ENCODE measurements around the gene NCBP3.
A peak's percentile ranks its signal among the peaks of the same experiment; 100 is the strongest.

Gene NCBP3

DNA sequence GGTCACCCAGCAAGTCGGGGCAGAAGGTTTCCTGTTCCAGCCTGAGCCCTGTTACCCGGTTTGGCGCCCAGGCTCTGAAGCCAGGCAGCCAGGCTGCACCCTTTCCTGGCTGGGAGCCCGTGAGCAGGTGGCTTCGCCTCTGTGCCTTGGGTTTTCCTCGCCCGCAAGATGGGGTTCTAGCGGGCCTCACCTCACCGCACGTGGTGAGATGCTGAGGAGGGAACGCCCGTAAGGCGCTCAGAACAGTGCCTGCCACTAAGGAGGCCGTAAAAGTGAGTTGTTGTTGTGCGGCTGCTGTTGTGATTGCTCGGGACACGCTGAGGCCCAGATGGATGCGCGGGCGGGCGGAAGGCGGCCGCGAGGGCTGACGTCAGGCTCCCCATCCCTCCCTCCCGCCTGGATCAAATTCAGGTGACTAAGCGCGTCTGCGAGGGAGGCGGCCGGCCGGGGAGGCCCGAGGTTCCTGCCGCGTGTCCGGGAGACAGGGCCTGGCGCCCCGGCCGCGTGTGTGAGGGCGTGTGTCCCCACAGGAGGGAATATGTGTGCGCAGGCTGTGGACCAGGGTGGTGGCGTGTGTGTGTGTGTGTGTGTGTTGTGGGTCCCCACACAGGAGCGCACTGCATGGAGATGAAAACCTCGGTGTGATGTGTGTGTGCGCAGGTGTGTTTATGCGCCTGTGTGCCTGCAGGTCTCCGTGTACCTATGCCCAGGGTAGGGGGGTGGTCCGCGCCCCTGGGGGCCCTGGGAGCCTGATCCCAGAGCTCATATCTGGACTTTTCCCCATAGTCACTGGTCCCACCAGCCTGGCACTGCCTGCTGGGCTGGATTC is 42.5 kb upstream of the NCBP3 start (continued):
- no peak for TF ChIP-seq ZNF157 (tag by site-specific recombination; IDR thresholded peaks at IDR 0.05)
- TF ChIP-seq SETDB1 (IDR thresholded peaks at IDR 0.05; ENCODE audit: insufficient read length, low read length), result peak; percentile 42
- TF ChIP-seq ZFHX2 (tag by site-specific recombination; conservative IDR thresholded peaks at IDR 0.05), result peak; percentile 98
- 0 out of 2 replicates have a peak, but pooled peaks have one; percentile 67 for TF ChIP-seq ZNF837 (tag by site-specific recombination; IDR thresholded peaks at IDR 0.05)
- no peak for TF ChIP-seq ZNF138 (tag by site-specific recombination; IDR thresholded peaks at IDR 0.05; ENCODE audit: borderline replicate concordance)
- TF ChIP-seq ZNF366 (tag by site-specific recombination; conservative IDR thresholded peaks at IDR 0.05), result peak; percentile 99
- TF ChIP-seq, protein P1, sequence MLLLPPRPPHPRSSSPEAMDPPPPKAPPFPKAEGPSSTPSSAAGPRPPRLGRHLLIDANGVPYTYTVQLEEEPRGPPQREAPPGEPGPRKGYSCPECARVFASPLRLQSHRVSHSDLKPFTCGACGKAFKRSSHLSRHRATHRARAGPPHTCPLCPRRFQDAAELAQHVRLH (tag by site-specific recombination; IDR thresholded peaks at IDR 0.05), result 0 out of 2 replicates have a peak, but pooled peaks have one; percentile 6
- no peak for TF ChIP-seq ZNF114 (tag by site-specific recombination; IDR thresholded peaks at IDR 0.05)
- no peak for TF ChIP-seq ZNF266 (tag by site-specific recombination; IDR thresholded peaks at IDR 0.05; ENCODE audit: low read depth)
- TF ChIP-seq ZNF350 (tag by site-specific recombination; IDR thresholded peaks at IDR 0.05), result no peak
- TF ChIP-seq ZEB2 (tag by site-specific recombination; IDR thresholded peaks at IDR 0.05), result peak; percentile 96
- TF ChIP-seq, protein P2, sequence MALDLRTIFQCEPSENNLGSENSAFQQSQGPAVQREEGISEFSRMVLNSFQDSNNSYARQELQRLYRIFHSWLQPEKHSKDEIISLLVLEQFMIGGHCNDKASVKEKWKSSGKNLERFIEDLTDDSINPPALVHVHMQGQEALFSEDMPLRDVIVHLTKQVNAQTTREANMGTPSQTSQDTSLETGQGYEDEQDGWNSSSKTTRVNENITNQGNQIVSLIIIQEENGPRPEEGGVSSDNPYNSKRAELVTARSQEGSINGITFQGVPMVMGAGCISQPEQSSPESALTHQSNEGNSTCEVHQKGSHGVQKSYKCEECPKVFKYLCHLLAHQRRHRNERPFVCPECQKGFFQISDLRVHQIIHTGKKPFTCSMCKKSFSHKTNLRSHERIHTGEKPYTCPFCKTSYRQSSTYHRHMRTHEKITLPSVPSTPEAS (tag by site-specific recombination; IDR thresholded peaks at IDR 0.05), result peak; percentile 72
- TF ChIP-seq YY2 (tag by site-specific recombination; IDR thresholded peaks at IDR 0.05), result 0 out of 2 replicates have a peak, but pooled peaks have one; percentile 28
- no peak; the same call in 1 of the 2 replicates for TF ChIP-seq ZBTB6 (tag by site-specific recombination; IDR thresholded peaks at IDR 0.05)
- TF ChIP-seq KLF10 (tag by site-specific recombination; IDR thresholded peaks at IDR 0.05), result peak; percentile 64; the same call in 1 of the 2 replicates
- TF ChIP-seq SP3 (tag by site-specific recombination; IDR thresholded peaks at IDR 0.05), result peak; percentile 74
- TF ChIP-seq ZNF133 (tag by site-specific recombination; IDR thresholded peaks at IDR 0.05), result no peak
- no peak for TF ChIP-seq ZNF624 (tag by site-specific recombination; IDR thresholded peaks at IDR 0.05)
- TF ChIP-seq ZNF292 (tag by site-specific recombination; IDR thresholded peaks at IDR 0.05; ENCODE audit: borderline replicate concordance, low read depth), result no peak
- no peak for TF ChIP-seq ZNF704 (tag by site-specific recombination; IDR thresholded peaks at IDR 0.05)
- no peak for TF ChIP-seq ZNF354C (tag by site-specific recombination; IDR thresholded peaks at IDR 0.05; ENCODE audit: borderline replicate concordance, low read depth)
- TF ChIP-seq ZNF280D (tag by site-specific recombination; IDR thresholded peaks at IDR 0.05), result no peak
- no peak for TF ChIP-seq ZNF184 (tag by site-specific recombination; IDR thresholded peaks at IDR 0.05)
- peak; percentile 88; the same call in 1 of the 2 replicates for TF ChIP-seq ZBTB7A (tag by site-specific recombination; IDR thresholded peaks at IDR 0.05; ENCODE audit: low read depth)
- no peak for TF ChIP-seq ZNF433 (tag by site-specific recombination; IDR thresholded peaks at IDR 0.05; ENCODE audit: low read depth)
- TF ChIP-seq ZNF18 (tag by site-specific recombination; IDR thresholded peaks at IDR 0.05), result peak; percentile 82
- TF ChIP-seq ZNF473 (tag by site-specific recombination; IDR thresholded peaks at IDR 0.05), result no peak
- no peak for TF ChIP-seq ZNF155 (tag by site-specific recombination; IDR thresholded peaks at IDR 0.05)
- TF ChIP-seq ZNF341 (tag by site-specific recombination; IDR thresholded peaks at IDR 0.05; ENCODE audit: low read depth), result peak; percentile 81
- no peak for TF ChIP-seq ZNF626 (tag by site-specific recombination; IDR thresholded peaks at IDR 0.05)

Data from HEK293 (cell line).